NCI-H460 (cell line): ENCODE measurements around the gene PRPF6. TPM values are rescaled to one million over a fixed set of nuclear protein-coding genes. Genes with fewer than 3 reads are reported as not detected.

ENCODE experiments used
- DNase-seq: peaks from one replicate; pipeline ENCODE4 v3.0.0-alpha.2; 2016; ENCODE audit warnings: low read depth; ENCODE audit errors: extremely low read depth
- polyA plus RNA-seq: library from polyadenylated mRNA; depleted of rRNA; stranded (reverse); fragments of >200 nt; gene quantifications from 2 replicates; pipeline ENCODE4 v1.2.3, GENCODE V29; 2014; cell fraction: nucleus; rRNA removed
- total RNA-seq: library from RNA; depleted of rRNA; stranded (reverse); fragments of >200 nt; shearing (Covaris generic); gene quantifications from 2 replicates; pipeline ENCODE4 v1.2.3, GENCODE V29; 2014; rRNA removed

The PRPF6 gene, protein sequence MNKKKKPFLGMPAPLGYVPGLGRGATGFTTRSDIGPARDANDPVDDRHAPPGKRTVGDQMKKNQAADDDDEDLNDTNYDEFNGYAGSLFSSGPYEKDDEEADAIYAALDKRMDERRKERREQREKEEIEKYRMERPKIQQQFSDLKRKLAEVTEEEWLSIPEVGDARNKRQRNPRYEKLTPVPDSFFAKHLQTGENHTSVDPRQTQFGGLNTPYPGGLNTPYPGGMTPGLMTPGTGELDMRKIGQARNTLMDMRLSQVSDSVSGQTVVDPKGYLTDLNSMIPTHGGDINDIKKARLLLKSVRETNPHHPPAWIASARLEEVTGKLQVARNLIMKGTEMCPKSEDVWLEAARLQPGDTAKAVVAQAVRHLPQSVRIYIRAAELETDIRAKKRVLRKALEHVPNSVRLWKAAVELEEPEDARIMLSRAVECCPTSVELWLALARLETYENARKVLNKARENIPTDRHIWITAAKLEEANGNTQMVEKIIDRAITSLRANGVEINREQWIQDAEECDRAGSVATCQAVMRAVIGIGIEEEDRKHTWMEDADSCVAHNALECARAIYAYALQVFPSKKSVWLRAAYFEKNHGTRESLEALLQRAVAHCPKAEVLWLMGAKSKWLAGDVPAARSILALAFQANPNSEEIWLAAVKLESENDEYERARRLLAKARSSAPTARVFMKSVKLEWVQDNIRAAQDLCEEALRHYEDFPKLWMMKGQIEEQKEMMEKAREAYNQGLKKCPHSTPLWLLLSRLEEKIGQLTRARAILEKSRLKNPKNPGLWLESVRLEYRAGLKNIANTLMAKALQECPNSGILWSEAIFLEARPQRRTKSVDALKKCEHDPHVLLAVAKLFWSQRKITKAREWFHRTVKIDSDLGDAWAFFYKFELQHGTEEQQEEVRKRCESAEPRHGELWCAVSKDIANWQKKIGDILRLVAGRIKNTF
- 45.1 and 47.9 TPM in 2 replicates for total RNA-seq
- 67.3 and 71.2 TPM in 2 replicates for polyA plus RNA-seq

DNA sequence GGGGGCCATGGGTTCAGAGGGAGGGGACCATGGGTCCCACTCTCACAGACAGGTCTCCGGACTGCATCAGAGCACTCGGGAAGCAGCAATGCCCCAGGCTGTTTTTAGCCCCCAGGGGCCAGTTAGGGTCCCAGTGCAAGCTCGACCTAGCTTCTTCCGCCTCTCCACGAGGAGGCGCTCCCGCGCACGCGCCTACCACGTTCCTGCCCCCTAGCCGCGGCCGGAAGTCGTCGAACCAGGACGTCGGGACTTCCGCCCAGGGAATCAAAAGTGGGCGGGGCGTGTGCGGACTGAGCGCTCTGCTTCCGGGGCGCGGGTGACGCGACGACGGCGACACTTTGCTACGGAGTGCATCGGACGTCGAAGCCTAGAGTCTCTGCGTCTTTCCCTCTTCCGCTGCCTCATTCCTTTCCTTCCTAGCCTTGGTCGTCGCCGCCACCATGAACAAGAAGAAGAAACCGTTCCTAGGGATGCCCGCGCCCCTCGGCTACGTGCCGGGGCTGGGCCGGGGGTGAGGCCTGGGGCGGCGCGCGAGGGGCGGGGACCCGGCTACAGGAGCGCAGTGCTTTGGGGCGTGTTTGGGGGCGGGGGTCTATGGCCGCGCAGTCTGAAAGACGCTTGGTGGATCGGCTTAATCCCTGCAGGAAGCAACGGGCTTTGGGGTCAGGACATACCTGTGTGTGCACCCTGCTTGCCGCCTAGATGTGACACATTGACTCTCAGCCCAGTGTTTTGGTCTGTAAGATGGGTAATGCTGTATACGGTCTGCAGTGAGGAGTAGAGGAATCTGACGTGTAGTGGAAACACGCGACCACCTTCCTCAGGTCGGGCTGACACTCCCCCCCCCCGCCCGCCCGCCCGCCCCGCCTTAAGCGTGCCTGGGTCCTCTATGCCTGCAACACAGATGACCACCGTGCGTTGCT is at the start of gene PRPF6:
Gene PRPF6, plus strand, starts transcription at position 327 of the 923 bp plus-strand sequence. Its CDS starts 114 bp downstream, at position 441.
- DNase-seq = peak; percentile 96

DNA sequence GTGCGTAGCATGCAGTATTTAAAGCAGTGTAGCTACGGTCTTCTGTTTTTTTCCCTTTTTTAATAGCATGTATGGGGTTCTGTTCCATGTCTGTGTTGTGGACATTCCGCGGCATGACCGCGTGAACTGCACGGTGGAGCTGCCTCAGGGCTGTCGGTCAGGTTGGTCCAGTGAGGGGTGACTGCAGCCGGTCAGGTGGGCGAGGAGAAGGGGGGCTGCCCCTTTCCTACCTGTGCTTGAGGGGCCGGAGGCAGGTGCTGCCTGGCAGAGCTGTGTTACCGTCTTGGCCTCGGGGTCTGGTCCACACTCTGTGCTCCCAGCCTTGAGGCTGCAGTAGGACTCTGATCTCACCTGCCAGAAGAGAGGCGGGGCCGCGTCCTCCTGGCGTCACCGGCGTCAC is 49.2 kb upstream of the PRPF6 start:
- no peak for DNase-seq

DNA sequence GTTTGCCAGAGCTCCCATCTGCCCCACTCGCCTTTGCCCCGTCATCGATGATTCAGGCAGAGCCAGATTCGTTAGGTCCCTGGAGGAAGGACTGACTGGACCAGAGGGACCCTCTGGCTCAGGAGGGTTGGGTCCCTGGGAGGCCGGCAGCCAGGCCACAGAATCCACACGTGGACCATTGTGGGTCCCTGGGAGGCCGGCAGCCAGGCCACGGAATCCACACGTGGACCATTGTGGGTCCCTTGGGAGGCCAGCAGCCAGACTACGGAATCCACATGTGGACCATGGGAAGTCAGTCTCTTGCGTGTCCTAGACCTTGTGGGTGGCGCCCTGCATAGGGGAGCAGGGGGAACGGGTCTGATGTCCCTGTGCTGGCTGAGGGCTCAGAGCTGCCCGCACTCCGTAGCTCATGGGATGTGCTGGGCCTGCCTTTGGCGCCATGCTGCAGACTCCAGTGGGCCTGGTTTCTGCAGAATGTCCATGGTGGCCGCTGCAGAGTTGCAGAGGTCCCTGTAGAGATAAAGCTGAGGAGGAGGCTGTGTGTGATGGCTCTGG is 48.2 kb upstream of the PRPF6 start:
- no peak for DNase-seq

DNA sequence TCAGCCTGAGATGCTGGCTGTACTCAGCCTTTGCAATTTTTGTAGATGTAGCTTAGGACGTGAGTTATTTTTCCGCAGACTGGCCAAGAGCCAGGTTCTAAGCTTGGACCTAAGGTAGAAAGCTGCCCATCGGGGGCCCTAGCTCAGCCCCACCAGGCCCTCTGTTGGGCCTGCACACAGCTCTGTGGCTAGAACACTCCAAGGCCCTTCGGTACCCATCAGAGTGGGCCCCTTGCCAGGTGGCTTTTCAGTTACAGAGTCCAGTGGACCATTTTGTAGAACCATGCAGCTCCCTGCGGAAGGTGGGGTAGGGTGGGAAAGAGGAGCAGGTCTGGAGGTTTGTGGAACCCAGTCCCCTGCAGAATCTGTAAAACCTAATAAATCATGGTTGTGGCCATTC is 47.3 kb upstream of the PRPF6 start:
- no peak for DNase-seq

DNA sequence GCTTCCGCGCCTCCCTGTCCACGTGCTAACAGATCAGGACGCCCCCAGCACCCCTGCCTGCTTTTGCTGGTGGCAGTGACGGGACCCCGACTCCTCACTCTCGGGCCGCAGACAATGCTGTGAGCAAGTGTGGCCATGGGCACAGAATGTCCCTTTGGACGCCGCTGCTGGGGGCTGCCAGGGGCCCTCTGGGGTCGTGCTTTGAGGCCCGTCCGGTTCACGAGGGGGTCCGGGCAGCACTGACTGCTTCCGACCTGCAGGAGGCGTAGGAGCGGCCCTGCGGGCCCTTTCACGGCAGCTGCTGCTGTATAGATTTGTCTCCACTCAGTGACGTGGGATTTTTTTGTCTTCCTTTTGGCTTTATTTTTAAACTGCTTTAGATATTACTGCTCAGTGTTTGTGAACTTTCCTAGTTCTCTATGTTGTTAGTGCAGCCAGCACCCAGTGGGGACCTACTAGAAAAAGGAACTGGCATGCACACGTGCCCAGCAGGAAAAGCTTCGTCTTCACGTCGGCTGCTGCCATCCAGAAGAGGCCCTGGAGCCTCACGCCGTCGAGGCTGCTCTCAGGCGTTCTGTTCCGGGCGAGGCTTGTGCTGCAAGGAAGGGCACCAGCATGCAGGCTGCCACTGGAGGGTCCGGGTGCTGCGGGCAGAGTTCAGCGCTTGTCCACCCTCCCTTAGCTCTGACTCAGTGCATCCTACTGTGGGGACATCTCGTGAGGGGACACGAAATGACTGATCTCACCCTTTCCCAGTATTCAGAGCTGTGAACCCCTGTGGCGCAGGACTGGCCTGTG is 46.5 kb upstream of the PRPF6 start:
- no peak for DNase-seq

DNA sequence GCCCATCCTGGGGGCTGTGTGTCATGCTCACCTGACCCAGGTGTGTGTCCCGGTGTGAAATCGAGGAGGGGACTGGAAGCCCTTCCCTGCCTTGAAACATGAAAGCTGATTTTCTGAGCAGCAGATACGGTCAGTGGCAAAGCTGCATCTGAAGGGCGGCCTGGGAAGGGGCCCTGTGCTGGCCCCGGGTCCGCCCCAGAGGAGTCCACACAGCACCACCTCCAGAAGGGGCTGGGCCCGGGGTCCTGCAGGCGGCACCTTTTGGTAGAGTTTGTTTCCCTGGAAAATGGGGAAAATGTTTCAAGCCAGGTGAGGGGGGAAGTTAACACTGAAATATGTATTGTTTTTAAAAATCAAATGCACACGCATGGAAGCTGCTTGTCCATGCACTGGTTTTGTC is 45.5 kb upstream of the PRPF6 start:
- DNase-seq = no peak

DNA sequence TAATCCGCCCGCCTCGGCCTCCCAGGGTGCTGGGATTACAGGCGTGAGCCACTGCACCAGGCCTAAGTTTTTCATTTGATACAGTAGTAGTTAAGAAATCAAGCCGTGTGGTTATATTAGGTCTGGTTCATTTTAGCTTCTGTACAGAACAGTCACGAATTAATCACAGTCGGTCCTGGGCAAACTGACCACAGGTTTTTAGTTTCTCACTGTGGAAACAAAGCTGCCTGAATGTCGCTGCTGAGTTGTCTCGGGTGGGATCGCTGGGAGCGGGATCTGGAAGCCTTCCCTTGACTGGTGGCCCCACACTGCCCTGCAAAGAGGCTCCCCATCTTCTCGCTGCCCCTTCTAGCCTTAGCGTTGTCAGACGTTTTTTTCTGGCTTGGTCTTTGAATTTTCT is 43.3 kb upstream of the PRPF6 start:
- DNase-seq = no peak

DNA sequence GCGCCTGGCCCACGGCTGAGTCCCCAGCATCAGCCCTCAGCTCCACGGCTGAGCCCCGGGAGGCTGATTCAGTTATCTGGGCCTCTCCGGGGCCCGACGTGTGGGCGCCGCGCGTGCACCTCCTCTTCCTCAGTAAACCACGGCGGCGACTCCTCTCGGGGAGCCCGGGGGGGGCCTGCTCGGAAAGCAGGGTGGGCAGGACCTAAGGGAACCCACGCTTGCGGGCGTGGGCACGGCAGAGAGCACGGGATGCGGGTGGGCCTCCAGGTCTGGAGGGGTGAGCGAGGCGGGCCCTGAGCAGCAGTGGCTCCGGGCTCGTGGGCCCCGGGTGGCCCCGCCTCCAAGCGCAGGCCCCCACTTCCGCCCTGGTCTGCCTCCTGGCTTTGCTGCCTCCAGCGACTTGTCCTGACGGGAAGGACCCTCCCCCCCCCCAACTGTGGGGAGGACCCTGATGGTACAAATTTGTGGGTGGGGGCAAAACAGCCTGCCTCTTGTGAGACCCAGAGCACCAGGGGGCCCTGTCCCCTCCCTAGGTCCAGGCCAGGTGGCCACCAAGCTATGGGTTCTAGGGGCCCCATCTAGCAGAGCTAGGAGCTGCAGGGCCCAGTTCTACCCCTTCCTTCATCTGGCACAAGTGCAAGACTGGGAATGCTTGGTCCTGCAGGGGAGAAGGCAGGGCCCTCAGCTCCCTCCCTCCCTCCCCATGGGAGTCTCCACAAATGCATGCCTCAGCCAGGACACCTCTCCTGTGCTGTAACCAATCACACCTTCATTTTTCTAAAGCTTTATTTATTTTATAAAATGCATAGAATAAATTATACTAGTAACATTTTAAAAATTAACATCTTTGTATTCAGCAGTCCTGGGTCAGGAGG is 41.6 kb upstream of the PRPF6 start:
- DNase-seq = no peak

DNA sequence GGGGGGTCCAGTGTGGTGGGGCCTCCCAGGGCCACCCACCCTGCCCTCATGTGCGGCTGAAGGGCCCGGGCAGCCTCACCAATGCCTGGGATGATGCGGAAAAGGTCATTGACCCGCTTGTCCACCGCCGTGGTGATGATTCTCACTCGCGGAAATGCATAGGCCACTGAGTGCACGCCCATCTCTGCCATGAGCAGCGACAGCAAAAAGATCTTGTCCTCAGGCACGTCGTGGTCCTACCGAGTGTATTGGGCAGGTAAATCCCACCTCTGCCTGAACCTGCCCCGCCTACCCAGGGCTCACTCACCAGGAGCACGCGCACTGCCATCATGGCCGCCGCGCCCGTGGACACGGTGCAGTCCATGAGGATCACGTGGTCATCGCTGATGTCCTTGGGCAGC is 40.9 kb upstream of the PRPF6 start:
- no peak for DNase-seq

DNA sequence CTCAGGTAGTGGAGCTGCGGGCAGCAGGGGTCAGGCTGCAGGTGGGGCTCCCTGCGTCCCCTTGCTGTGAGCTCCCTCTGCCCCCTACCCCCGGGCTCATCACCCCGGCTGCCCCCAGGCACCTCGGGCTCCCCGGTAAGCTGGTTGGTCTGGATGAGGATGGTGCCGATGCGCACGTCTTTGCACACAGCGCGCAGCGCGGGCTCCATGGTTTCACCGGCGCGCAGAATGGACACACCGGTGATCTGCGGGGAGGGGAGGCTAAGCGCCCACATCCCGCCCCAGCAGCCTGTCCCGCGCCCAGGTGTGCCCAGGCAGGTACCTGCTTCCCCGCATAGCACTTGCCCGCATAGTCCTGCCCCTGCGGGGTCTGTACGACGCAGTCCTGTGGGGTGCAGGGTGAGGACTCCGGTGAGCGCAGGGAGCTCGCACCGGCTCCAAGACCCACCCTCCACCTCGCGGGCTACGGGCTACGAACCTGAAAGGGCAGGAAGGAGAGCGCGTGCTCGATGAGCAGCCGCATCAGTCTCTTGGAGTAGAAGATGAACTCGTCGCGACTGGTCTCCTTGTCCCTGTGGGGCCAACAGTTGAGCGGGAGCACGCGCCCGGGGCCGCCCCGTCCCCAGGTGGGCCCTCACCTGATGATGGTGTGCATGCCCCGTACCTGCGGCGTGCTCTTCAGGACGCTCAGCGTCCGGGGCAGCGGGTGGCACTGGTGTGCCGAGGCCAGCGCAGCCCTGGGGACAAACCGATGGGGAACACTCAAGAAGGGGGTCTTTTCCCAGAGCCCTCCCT is 40.3 kb upstream of the PRPF6 start:
- no peak for DNase-seq

DNA sequence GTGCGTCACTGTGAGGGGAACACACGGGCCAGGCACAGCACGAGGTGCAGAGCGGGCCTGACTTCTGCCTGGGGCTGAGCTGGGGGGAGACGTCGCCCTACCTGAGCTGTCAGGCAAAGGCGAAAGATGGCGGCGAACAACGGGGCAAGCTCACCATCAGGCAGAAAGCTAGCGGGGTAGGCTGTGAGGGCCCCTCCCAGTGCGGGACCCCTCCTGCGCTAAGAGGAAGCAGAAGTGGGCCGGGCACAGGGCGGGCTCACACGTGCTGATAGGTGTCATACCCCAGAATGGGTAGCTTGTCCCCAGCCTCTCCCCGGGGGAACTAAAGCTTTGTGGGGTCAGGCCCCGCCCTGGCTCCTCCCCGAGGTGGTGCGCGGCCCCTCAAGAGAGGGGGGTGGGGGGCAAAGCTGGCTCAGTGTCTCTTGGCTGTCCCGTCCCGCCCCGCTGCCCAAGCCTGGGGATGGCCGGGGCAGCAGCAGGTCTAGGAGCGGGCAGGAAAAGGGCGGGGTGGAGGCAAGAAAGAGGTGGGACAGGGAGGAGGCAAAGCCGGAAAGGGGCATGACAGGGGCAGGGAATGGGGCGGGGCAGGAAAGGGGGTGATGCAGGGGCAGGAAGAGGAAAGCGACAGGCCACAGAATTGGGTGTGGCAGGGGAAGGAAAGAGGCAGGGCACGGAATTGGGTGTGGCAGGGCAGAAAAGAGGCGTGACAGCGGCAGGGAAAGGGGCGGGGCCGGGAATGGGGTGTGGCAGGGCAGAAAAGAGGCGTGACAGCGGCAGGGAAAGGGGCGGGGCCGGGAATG is 39.5 kb upstream of the PRPF6 start:
- DNase-seq = peak; percentile 87

DNA sequence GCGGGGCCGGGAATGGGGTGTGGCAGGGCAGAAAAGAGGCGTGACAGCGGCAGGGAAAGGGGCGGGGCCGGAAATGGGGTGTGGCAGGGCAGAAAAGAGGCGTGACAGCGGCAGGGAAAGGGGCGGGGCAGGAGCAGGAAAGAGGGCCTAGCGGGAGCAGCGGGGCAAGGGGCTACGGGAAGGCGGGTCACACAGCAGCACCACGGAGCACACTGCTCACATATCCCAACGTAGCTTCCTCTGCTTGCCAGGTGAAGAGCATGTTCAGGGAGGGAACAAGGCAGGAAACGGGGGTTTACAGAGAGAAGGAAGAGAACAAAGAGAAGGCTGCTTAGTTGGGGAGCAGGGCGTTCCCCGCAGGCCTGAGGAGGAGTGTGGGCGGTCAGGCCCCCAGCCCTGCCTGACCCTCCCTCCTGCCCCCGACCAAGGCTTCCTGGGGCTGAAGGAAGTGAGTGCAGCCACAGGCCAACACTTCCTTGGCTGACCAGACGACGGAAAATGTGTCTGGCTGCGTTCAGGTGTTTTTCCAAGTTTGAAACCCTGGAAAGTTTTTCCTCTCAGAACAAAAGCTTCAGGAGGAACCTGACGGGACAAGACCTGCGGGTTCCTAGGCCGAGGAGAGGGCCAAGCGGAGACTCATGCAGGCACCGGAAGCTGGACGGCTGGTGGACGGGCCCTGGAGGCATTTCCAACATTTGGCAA is 38.5 kb upstream of the PRPF6 start:
- peak; percentile 75 for DNase-seq

DNA sequence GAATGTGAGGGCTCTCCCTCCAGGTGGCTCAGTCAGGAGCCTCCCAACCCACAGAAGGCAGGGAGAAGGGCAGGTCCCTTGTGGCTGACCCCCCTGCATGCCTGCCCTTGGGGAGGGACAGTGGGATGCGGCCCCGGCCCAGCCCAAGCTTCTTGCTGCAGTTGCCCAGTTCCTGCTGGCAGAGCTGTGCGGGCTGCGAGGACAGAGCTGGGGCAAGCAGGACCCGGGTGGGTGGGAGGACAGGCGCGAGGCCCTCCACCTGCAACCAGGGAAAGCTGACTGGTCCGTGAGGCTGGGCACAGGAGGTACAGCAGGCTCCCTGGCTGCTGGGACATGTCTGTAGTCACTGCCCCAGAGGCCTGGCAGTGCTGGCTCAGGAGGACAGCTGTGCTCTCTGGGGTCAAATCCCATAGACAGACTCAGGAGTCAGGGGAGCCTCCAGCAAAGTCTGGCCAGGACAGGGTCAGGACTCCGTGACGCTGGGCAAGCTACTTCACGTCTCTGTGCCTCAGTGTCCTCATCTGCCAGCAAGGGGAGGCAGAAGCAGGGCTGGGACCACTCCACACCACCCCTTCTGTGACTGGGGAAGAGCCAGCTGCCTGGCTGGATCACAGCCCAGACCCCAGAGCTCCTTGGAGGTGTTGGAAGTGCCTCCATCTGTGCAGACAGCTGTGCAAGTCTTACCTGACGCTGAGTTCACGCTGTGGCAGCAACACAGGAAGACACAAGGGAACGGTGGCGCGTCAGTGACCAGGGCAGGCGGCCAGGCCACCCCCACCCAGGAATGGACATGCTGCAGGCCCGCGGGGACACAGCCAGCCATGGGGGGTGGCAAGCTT is 37.7 kb upstream of the PRPF6 start:
- DNase-seq = no peak

DNA sequence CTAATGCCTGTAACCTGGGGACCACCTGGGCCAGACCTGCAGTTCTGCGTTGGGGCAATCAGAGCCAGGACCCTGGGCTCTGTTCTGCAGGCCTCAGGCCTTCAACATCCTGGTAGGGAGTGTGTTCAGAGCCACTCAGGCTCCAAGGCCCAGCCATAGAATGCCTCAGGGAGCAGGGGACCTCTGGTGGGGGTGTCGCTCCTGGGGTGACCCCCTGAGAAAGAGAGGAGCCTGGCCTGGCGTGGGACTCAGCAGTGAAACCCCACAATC is 37.2 kb upstream of the PRPF6 start:
- DNase-seq = no peak
